Bone marrow (tissue), 2 donors: ENCODE results near the gene LIMCH1.

Source experiments
- DNase-seq, 2 donors: peaks; one replicate each; lab custom pipeline; 2025; lab: John Stamatoyannopoulos, UW

Gene LIMCH1

GRCh38 chr4:41528512-41529205 lies 9.3 kb upstream of the LIMCH1 start:
- no peak for DNase-seq

- DNase-seq, result no peak
Observed at GRCh38 chr4:41530741-41531140, 7.2 kb upstream of the LIMCH1 start.

- DNase-seq, result no peak
Observed at GRCh38 chr4:41532336-41532735, 5.6 kb upstream of the LIMCH1 start.

- DNase-seq, result no peak
Observed at GRCh38 chr4:41532882-41533281, 5.1 kb upstream of the LIMCH1 start.

- DNase-seq, result no peak
Observed at GRCh38 chr4:41533680-41534079, 4.3 kb upstream of the LIMCH1 start.

GRCh38 chr4:41534404-41534803 lies 3.6 kb upstream of the LIMCH1 start:
- no peak for DNase-seq

GRCh38 chr4:41535911-41536371 lies 2.0 kb upstream of the LIMCH1 start:
- DNase-seq, result no peak

- no peak for DNase-seq
Observed at GRCh38 chr4:41537292-41537890, 566 bp upstream of the LIMCH1 start.

- DNase-seq, result no peak
Observed at GRCh38 chr4:41538887-41539498, 1.0 kb downstream of the LIMCH1 start.

- no peak for DNase-seq
Observed at GRCh38 chr4:41539711-41540110, 1.8 kb downstream of the LIMCH1 start.

- no peak for DNase-seq
Observed at GRCh38 chr4:41540687-41541086, 2.7 kb downstream of the LIMCH1 start.

GRCh38 chr4:41541687-41542094 lies 3.7 kb downstream of the LIMCH1 start:
- no peak for DNase-seq

- no peak for DNase-seq
Observed at GRCh38 chr4:41542526-41543275, 4.7 kb downstream of the LIMCH1 start.

GRCh38 chr4:41545238-41545637 lies 7.3 kb downstream of the LIMCH1 start:
- no peak for DNase-seq

GRCh38 chr4:41546638-41547037 lies 8.7 kb downstream of the LIMCH1 start:
- no peak for DNase-seq

- no peak for DNase-seq
Observed at GRCh38 chr4:41548305-41548880, 10.4 kb downstream of the LIMCH1 start.

GRCh38 chr4:41549478-41549877 lies 11.5 kb downstream of the LIMCH1 start:
- no peak for DNase-seq

GRCh38 chr4:41550308-41550707 lies 12.4 kb downstream of the LIMCH1 start:
- no peak for DNase-seq

GRCh38 chr4:41551536-41551935 lies 13.6 kb downstream of the LIMCH1 start:
- DNase-seq, result no peak

- DNase-seq, result no peak
Observed at GRCh38 chr4:41554905-41555304, 16.9 kb downstream of the LIMCH1 start.

- DNase-seq, result no peak
Observed at GRCh38 chr4:41556526-41556925, 18.6 kb downstream of the LIMCH1 start.

GRCh38 chr4:41559940-41560516 lies 22.1 kb downstream of the LIMCH1 start:
- no peak for DNase-seq
